AG04450 (cell line): ENCODE data around the gene PBX1. TPM values are rescaled to one million over a fixed set of nuclear protein-coding genes. Genes with fewer than 3 reads are reported as not detected.
A peak's percentile ranks its signal among the peaks of the same experiment; 100 is the strongest.
"Not testable (repeated sequence)": the region's sequence is repeated elsewhere in the genome, so short reads cannot be mapped to it uniquely, and the experiment has no call there.

Experiments
- CTCF ChIA-PET: fragments of 300-600, 350-600 bp; formaldehyde crosslinking; extraction: SDS; loops from one replicate; lab custom pipeline; 2022; ENCODE audit warnings: antibody characterized with exemption, inconsistent platforms; lab: Charles Lee
- POLR2A ChIA-PET: fragments of 350-600 bp; formaldehyde crosslinking; extraction: SDS; loops from one replicate; lab custom pipeline; 2021; ENCODE audit warnings: antibody characterized with exemption, inconsistent platforms; lab: Yijun Ruan, JAX
- DNase-seq: peaks from one replicate; pipeline ENCODE4 v3.0.0-alpha.2; 2011; ENCODE audit warnings: low read depth, low spot score
- H3K27ac ChIP-seq: one replicate; pipeline ENCODE4 v1.5.1; 2012; ENCODE audit warnings: low read depth, low read length, control low read depth
- H3K27me3 ChIP-seq: one replicate; pipeline ENCODE4 v1.6.0; 2012; ENCODE audit warnings: low read length; ENCODE audit not compliant: control insufficient read depth, insufficient read depth
- H3K4me3 ChIP-seq: 2 replicates; pipeline ENCODE4 v1.5.1; 2011; ENCODE audit warnings: mild to moderate bottlenecking, low read depth, low read length, control low read depth
- H3K9me3 ChIP-seq: 2 replicates; pipeline ENCODE4 v1.5.1; 2012; ENCODE audit warnings: low read length; ENCODE audit not compliant: control insufficient read depth, insufficient read depth
- CTCF ChIP-seq: IDR thresholded peaks from 2 replicates; pipeline ENCODE4 v1.5.1; 2011; ENCODE audit warnings: low read depth, low read length, control low read depth, inconsistent platforms
- polyA plus RNA-seq: library from polyadenylated mRNA; depleted of rRNA; stranded (reverse); fragments of >200 nt; gene quantifications from 2 replicates; pipeline ENCODE4 v1.2.3, GENCODE V29; 2011

The PBX1 gene
- polyA plus RNA-seq, 1 experiment = 49.9 TPM

GRCh38 chr1:164598719-164599118, 39.7 kb downstream of the PBX1 start:
- POLR2A ChIA-PET = interaction anchor here (0.6 kb wide), 1 partner anchor 16 kb away, joined by 9 read pairs; no protein-coding TSS in a partner anchor
- CTCF ChIA-PET = no interaction called here
- Histone ChIP-seq H3K4me3 (no peak overlapping the region), H3K27me3 (no peaks in the 10 kb centered on the region), H3K9me3 (no peaks in the 10 kb centered on the region), H3K27ac (no peak overlapping the region)
- DNase-seq = no peak
- TF ChIP-seq CTCF = no peak

GRCh38 chr1:164599272-164599671, 40.3 kb downstream of the PBX1 start:
- CTCF ChIA-PET = interaction anchor here (0.7 kb wide), 1 partner anchor 188 kb away, joined by 6 read pairs; no protein-coding TSS in a partner anchor
- POLR2A ChIA-PET = no interaction called here

GRCh38 chr1:164601399-164602100, 42.6 kb downstream of the PBX1 start:
- no peak overlapping the region for H3K27ac ChIP-seq
- no peak for DNase-seq
- CTCF ChIA-PET = interaction anchor here (0.6 to 1.9 kb wide), 6 partner anchors 11 to 186 kb away, joined by 5 to 10 read pairs (median 6); partner anchors contain the start of gene PBX1
- no peak overlapping the region for H3K4me3 ChIP-seq
- POLR2A ChIA-PET = interaction anchor here (0.6 to 1.8 kb wide), 3 partner anchors 24 to 43 kb away, joined by 3 to 5 read pairs (median 5); partner anchors contain the start of gene PBX1
- TF ChIP-seq CTCF = no peak
- H3K27me3 ChIP-seq = no peaks in the 10 kb centered on the region
- no peaks in the 10 kb centered on the region for H3K9me3 ChIP-seq

More at GRCh38 chr1:164599272-164599671, 40.3 kb downstream of the PBX1 start:
- H3K27ac ChIP-seq = no peak overlapping the region
- TF ChIP-seq CTCF = no peak
- no peak for DNase-seq
- no peaks in the 10 kb centered on the region for H3K27me3 ChIP-seq
- H3K9me3 ChIP-seq = no peaks in the 10 kb centered on the region
- no peak overlapping the region for H3K4me3 ChIP-seq

GRCh38 chr1:164602101-164602422, 43.1 kb downstream of the PBX1 start:
- CTCF ChIA-PET = interaction anchor here (1.0 to 1.9 kb wide), 5 partner anchors 11 to 185 kb away, joined by 3 to 7 read pairs (median 6); partner anchors contain the start of gene PBX1
- DNase-seq = no peak
- H3K9me3 ChIP-seq = no peaks in the 10 kb centered on the region
- POLR2A ChIA-PET = interaction anchor here (1.3 to 1.8 kb wide), 3 partner anchors 25 to 146 kb away, joined by 3 to 5 read pairs (median 5); partner anchors contain the start of gene PBX1
- no peak overlapping the region for H3K4me3 ChIP-seq
- no peak for TF ChIP-seq CTCF
- H3K27me3 ChIP-seq = no peaks in the 10 kb centered on the region
- no peak overlapping the region for H3K27ac ChIP-seq

- Histone ChIP-seq H3K9me3 (no peaks in the 10 kb centered on the region), H3K4me3 (peak overlapping the region; percentile 34), H3K27ac (peak overlapping the region; percentile 61), H3K27me3 (no peaks in the 10 kb centered on the region)
- TF ChIP-seq CTCF = no peak
- POLR2A ChIA-PET = interaction anchor here (1.3 to 1.8 kb wide), 3 partner anchors 26 to 146 kb away, joined by 3 to 5 read pairs (median 5); partner anchors contain the start of gene PBX1
- DNase-seq = no peak
- CTCF ChIA-PET = interaction anchor here (0.7 to 1.9 kb wide), 6 partner anchors 12 to 185 kb away, joined by 3 to 7 read pairs (median 6); partner anchors contain the start of gene PBX1
Measured at GRCh38 chr1:164602480-164603093, 43.6 kb downstream of the PBX1 start.

GRCh38 chr1:164603805-164604204, 44.8 kb downstream of the PBX1 start:
- DNase-seq, H3K27me3 ChIP-seq, H3K4me3 ChIP-seq, CTCF ChIA-PET, H3K27ac ChIP-seq, H3K9me3 ChIP-seq: not testable (repeated sequence)
- POLR2A ChIA-PET = interaction anchor here (1.5 kb wide), 1 partner anchor 145 kb away, joined by 3 read pairs; no protein-coding TSS in a partner anchor
